K562 (cell line): ENCODE measurements around the gene TMEM170A. TPM values are rescaled to one million over a fixed set of nuclear protein-coding genes. Genes with fewer than 3 reads are reported as not detected.

Experiments used
- CEBPG ChIP-seq, 3 experiments: fragments of 200-800 bp in 1 of 3; sonication (Bioruptor generic) in 1 of 3; sonication (generic) in 1 of 3; formaldehyde crosslinking in 1 of 3; IDR thresholded peaks in 2 of 3; conservative IDR thresholded peaks in 1 of 3; 2 replicates each; pipeline versions ENCODE4 v1.6.1 to v1.8.0; 2016 to 2022; ENCODE audit warnings: missing compliant biosample characterization in 2 of 3, missing genetic modification characterization in 2 of 3, mild to moderate bottlenecking in 1 of 3, missing genetic modification reagents in 1 of 3
- CHCHD3 ChIP-seq: fragments of 250-450 bp; sonication (Bioruptor Pico); IDR thresholded peaks from 2 replicates; pipeline ENCODE4 v2.1.2; 2022; ENCODE audit warnings: mild to moderate bottlenecking
- CREM ChIP-seq: IDR thresholded peaks from 2 replicates; pipeline ENCODE4 v1.6.1; 2014; ENCODE audit warnings: antibody characterized with exemption, low read depth
- ESRRA ChIP-seq: fragments of 450-650 bp; IDR thresholded peaks from 2 replicates; pipeline ENCODE4 v1.6.1; 2014; ENCODE audit warnings: low read depth, mild to moderate bottlenecking, moderate library complexity, borderline replicate concordance
- ETV6 ChIP-seq, 3 experiments: fragments of 150-350 bp in 1 of 3; sonication (generic) in 1 of 3; formaldehyde crosslinking in 1 of 3; IDR thresholded peaks; 2 replicates each; pipeline versions ENCODE4 v1.6.1 to v1.8.0; 2014 to 2022; ENCODE audit warnings: borderline replicate concordance in 2 of 3, low read depth in 2 of 3, antibody characterized with exemption in 1 of 3, low read length in 1 of 3, mild to moderate bottlenecking in 1 of 3, missing genetic modification reagents in 1 of 3
- HNRNPK ChIP-seq: fragments of 200-400 bp; formaldehyde crosslinking; IDR thresholded peaks from one replicate; pipeline ENCODE4 v1.6.1; 2018; ENCODE audit warnings: mild to moderate bottlenecking, low read depth, low read length; ENCODE audit not compliant: poor library complexity, severe bottlenecking
- KDM4B ChIP-seq, 2 experiments: fragments of 450-650 bp in 1 of 2; sonication (generic) in 1 of 2; IDR thresholded peaks; 2 replicates each; pipeline ENCODE4 v1.6.1; 2016 to 2017; ENCODE audit warnings: borderline replicate concordance in 2 of 2, antibody characterized with exemption in 1 of 2, low read depth in 1 of 2, mild to moderate bottlenecking in 1 of 2
- MEF2D ChIP-seq: conservative IDR thresholded peaks from 2 replicates; pipeline ENCODE4 v1.6.1; 2016; ENCODE audit warnings: low read depth, missing genetic modification characterization, missing compliant biosample characterization
- PHB2 ChIP-seq: fragments of 450-650 bp; IDR thresholded peaks from 2 replicates; pipeline ENCODE4 v1.6.1; 2017; ENCODE audit warnings: low read depth
- PHF21A ChIP-seq: fragments of 450-650 bp; IDR thresholded peaks from 2 replicates; pipeline ENCODE4 v1.6.1; 2017; ENCODE audit warnings: low read depth, borderline replicate concordance
- POLR2A ChIP-seq: fragments of 450-650 bp; conservative IDR thresholded peaks from 2 replicates; pipeline ENCODE4 v1.6.1; 2016
- SMAD1 ChIP-seq: fragments of 150-350 bp; IDR thresholded peaks from 2 replicates; pipeline ENCODE4 v1.6.1; 2014; ENCODE audit warnings: low read length, low read depth; ENCODE audit not compliant: partially characterized antibody
- SNRNP70 ChIP-seq: fragments of 200-400 bp; formaldehyde crosslinking; optimal IDR thresholded peaks from 2 replicates; pipeline ENCODE3; 2017; ENCODE audit warnings: low read depth, low read length
- SRF ChIP-seq, 2 experiments: fragments of 250-450, 450-650 bp in 1 of 2; sonication (Bioruptor Pico) in 1 of 2; sonication (generic) in 1 of 2; formaldehyde crosslinking; IDR thresholded peaks; 2 replicates each; pipeline versions ENCODE4 v1.5.0 to v1.5.1; 2020 to 2022; ENCODE audit warnings: mild to moderate bottlenecking in 1 of 2, missing genetic modification reagents in 1 of 2
- TEAD1 ChIP-seq, 2 experiments: fragments of 450-650 bp in 1 of 2; sonication (generic) in 1 of 2; formaldehyde crosslinking; IDR thresholded peaks; 2 replicates each; pipeline versions ENCODE4 v1.4.0 to v1.8.0; 2020 to 2022; ENCODE audit warnings: mild to moderate bottlenecking in 2 of 2, missing genetic modification reagents in 1 of 2
- ZC3H11A ChIP-seq: IDR thresholded peaks from 2 replicates; pipeline ENCODE4 v1.6.1; 2012; ENCODE audit warnings: low read depth, low read length, improper control_type of control experiment
- ZFP30 ChIP-seq: fragments of 250-450 bp; sonication (Bioruptor Pico); IDR thresholded peaks from 2 replicates; pipeline ENCODE4 v1.8.0; 2022; ENCODE audit warnings: moderate library complexity, mild to moderate bottlenecking, inconsistent platforms, borderline replicate concordance
- ZNF282 ChIP-seq: sonication (generic); formaldehyde crosslinking; IDR thresholded peaks from 2 replicates; pipeline ENCODE4 v1.8.1; 2023; ENCODE audit warnings: missing genetic modification reagents
- ZNF76 ChIP-seq: fragments of 250-450 bp; sonication (Bioruptor Pico); IDR thresholded peaks from 2 replicates; pipeline ENCODE4 v1.4.0; 2020; ENCODE audit warnings: mild to moderate bottlenecking, moderate library complexity, borderline replicate concordance
- polyA plus RNA-seq, 8 experiments: library from polyadenylated mRNA; depleted of rRNA in 4 of 8; stranded (reverse) in 5 of 8; unstranded in 3 of 8; fragments of >200 nt; fragmentation: Nextera tagmentation in 2 of 8; fragmentation: Illumina TruSeq in 1 of 8; extraction: Ambion mirVana in 2 of 8; extraction: Trizol in 1 of 8; gene quantifications; 2 replicates each; pipeline versions ENCODE4 v1.2.1 to v1.2.3, GENCODE V29; 2011 to 2014; ENCODE audit warnings: inconsistent platforms in 1 of 8, missing spikeins in 1 of 8
- total RNA-seq, 7 experiments: library from RNA; depleted of rRNA in 6 of 7; stranded (reverse); fragments of >200 nt in 6 of 7; fragmentation: Illumina TruSeq in 2 of 7; extraction: Trizol in 2 of 7; gene quantifications; 2 replicates each; pipeline versions ENCODE4 v1.2.1 to v1.2.3, GENCODE V29; 2011 to 2021; ENCODE audit warnings: low replicate concordance in 1 of 7
- TF ChIP-seq, protein P1 (sequence below): fragments of 450-650 bp; IDR thresholded peaks from 2 replicates; pipeline ENCODE4 v1.6.1; 2016; ENCODE audit warnings: missing biosample characterization, missing genetic modification characterization
- TF ChIP-seq, protein P2 (sequence below), 3 experiments: fragments of 200-800 bp in 1 of 3; sonication (Bioruptor generic) in 1 of 3; sonication (generic) in 1 of 3; formaldehyde crosslinking in 1 of 3; IDR thresholded peaks; 2 replicates each; pipeline versions ENCODE4 v1.6.1 to v1.8.0; 2016 to 2022; ENCODE audit warnings: mild to moderate bottlenecking in 2 of 3, missing compliant biosample characterization in 2 of 3, missing genetic modification characterization in 2 of 3, missing genetic modification reagents in 1 of 3
- TF ChIP-seq, protein P3 (sequence below): fragments of 250-450 bp; sonication (Bioruptor Pico); IDR thresholded peaks from 2 replicates; pipeline ENCODE4 v1.4.0; 2020

The TMEM170A gene
- total and polyA plus RNA-seq, 9 of the 15 experiments (the other 6 are each of a cell fraction or from before 2014, with no cell fraction given): 6.1 to 30.2 (median 15.0) TPM

DNA sequence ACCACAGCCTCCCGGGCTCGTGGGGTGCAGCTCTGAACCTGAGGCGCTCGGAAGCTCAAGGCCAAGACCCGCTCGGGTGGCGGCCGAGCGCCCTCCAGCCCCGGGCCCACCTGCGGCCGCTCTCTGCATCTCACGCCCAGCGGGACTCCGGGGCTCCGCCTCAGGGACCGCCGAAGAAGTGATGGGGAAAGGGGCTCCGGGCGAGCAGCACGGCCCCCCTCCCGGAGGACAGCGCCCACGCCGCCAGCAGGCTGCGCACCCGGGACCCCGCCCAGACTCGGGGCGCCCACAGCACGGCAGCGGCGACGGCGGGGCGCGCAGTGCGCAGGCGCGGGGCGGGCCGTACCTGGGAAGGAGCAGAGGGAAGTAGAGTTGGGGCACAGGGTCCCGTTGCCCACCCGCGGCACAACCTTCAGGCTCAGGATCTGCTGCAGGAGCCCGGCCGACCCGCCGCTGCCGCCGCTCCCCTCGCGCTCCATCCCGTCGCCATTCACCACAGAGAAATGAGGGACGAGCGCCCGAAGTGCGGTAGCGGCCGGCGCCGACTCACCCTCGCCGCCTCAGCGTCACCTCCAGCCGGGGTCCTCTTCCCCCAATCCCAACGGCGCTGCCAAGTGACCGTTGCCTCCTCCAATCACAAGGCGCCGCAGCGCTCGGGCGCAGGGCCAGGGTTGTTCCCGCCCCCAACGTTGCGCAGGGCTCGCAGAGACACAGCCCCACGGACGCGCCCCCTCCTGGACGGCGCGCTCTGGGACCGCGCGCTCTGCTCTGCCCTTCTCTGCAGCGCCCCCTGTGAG is at the start of gene TMEM170A (continued):
- peak; percentile 62; the same call in 1 of the 2 replicates for TF ChIP-seq PHF21A
- no peak for TF ChIP-seq ETV6 (IDR thresholded peaks at IDR 0.05; ENCODE audit: borderline replicate concordance in 1 of 2, low read depth in 2 of 2, low read length in 1 of 2)
- TF ChIP-seq ETV6 (CRISPR knock-in tag; IDR thresholded peaks at IDR 0.05; ENCODE audit: borderline replicate concordance): no peak
- peak; percentile 54; the same call in 1 of the 2 replicates for TF ChIP-seq CEBPG (CRISPR knock-in tag; IDR thresholded peaks at IDR 0.05)
- TF ChIP-seq CEBPG (tag; conservative IDR thresholded peaks at IDR 0.05 in 1 of 2, IDR thresholded peaks at IDR 0.05 in 1 of 2): peak in 1 of 2 experiments; percentile 43; a peak in 1 of 4 replicates
- no peak for TF ChIP-seq ZNF282 (CRISPR knock-in tag)
- TF ChIP-seq HNRNPK: no peak
- TF ChIP-seq TEAD1 (CRISPR knock-in tag; IDR thresholded peaks at IDR 0.05): peak in 1 of 2 experiments; percentile 30; a peak in 2 of 4 replicates
- no peak for TF ChIP-seq ZFP30
- no peak for TF ChIP-seq ZNF76 (CRISPR knock-in tag)
- TF ChIP-seq, protein P1, sequence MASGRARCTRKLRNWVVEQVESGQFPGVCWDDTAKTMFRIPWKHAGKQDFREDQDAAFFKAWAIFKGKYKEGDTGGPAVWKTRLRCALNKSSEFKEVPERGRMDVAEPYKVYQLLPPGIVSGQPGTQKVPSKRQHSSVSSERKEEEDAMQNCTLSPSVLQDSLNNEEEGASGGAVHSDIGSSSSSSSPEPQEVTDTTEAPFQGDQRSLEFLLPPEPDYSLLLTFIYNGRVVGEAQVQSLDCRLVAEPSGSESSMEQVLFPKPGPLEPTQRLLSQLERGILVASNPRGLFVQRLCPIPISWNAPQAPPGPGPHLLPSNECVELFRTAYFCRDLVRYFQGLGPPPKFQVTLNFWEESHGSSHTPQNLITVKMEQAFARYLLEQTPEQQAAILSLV (tag): no peak
- TF ChIP-seq, protein P2, sequence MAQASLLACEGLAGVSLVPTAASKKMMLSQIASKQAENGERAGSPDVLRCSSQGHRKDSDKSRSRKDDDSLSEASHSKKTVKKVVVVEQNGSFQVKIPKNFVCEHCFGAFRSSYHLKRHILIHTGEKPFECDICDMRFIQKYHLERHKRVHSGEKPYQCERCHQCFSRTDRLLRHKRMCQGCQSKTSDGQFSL (CRISPR knock-in tag; IDR thresholded peaks at IDR 0.05): no peak; the same call in 1 of the 2 replicates
- TF ChIP-seq, protein P2 (tag; IDR thresholded peaks at IDR 0.05): no peak
- TF ChIP-seq SMAD1: no peak
- no peak for TF ChIP-seq PHB2
- peak; percentile 71; the same call in 1 of the 2 replicates for TF ChIP-seq ESRRA
- TF ChIP-seq ZC3H11A: peak; percentile 55; the same call in 1 of the 2 replicates
- no peak for TF ChIP-seq SRF (CRISPR knock-in tag; IDR thresholded peaks at IDR 0.05)
- TF ChIP-seq CHCHD3 (CRISPR knock-in tag): no peak
- peak; percentile 97 for TF ChIP-seq POLR2A
- TF ChIP-seq CREM: no peak; the same call in none of the 2 replicates
- TF ChIP-seq, protein P3, sequence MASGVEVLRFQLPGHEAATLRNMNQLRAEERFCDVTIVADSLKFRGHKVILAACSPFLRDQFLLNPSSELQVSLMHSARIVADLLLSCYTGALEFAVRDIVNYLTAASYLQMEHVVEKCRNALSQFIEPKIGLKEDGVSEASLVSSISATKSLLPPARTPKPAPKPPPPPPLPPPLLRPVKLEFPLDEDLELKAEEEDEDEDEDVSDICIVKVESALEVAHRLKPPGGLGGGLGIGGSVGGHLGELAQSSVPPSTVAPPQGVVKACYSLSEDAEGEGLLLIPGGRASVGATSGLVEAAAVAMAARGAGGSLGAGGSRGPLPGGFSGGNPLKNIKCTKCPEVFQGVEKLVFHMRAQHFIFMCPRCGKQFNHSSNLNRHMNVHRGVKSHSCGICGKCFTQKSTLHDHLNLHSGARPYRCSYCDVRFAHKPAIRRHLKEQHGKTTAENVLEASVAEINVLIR (CRISPR knock-in tag): peak; percentile 54
- no peak for TF ChIP-seq KDM4B (IDR thresholded peaks at IDR 0.05; ENCODE audit: borderline replicate concordance in 2 of 2, low read depth in 1 of 2)
- no peak for TF ChIP-seq MEF2D
- no peak for TF ChIP-seq SNRNP70
